Neuron (in vitro differentiated cells): ENCODE measurements around the gene TBC1D9B.

Source experiments
- H2AFZ ChIP-seq: one replicate; pipeline ENCODE4 v1.6.1; 2013; ENCODE audit warnings: low read depth, mild to moderate bottlenecking, inconsistent platforms, low read length, moderate library complexity
- H3K27me3 ChIP-seq: one replicate; pipeline ENCODE4 v1.6.1; 2013; ENCODE audit warnings: low read length; ENCODE audit not compliant: insufficient read depth
- H3K36me3 ChIP-seq: one replicate; pipeline ENCODE4 v1.6.1; 2013; ENCODE audit warnings: low read length; ENCODE audit not compliant: insufficient read depth
- H3K4me1 ChIP-seq: one replicate; pipeline ENCODE4 v1.6.1; 2013; ENCODE audit warnings: low read length; ENCODE audit not compliant: insufficient read depth
- H3K4me3 ChIP-seq: 2 replicates; pipeline ENCODE4 v1.5.1; 2013; ENCODE audit warnings: mild to moderate bottlenecking, low read length, moderate library complexity
- H3K9me3 ChIP-seq: one replicate; pipeline ENCODE4 v1.6.1; 2013; ENCODE audit warnings: low read length

TBC1D9B gene

GRCh38 chr5:179889885-179890284 is 17.8 kb downstream of the TBC1D9B start:
- Histone ChIP-seq H3K4me3 (no peak overlapping the region), H3K9me3 (peaks cover 6% of the 10 kb centered on the region), H3K27me3 (no peaks in the 10 kb centered on the region), H2AFZ (no peak overlapping the region), H3K36me3 (peaks cover 85% of the 10 kb centered on the region), H3K4me1 (no peaks in the 10 kb centered on the region)

GRCh38 chr5:179887802-179888201 is 19.9 kb downstream of the TBC1D9B start:
- Histone ChIP-seq H3K27me3 (no peaks in the 10 kb centered on the region), H3K4me1 (no peaks in the 10 kb centered on the region), H2AFZ (no peak overlapping the region), H3K9me3 (peaks cover 18% of the 10 kb centered on the region), H3K36me3 (peaks cover 83% of the 10 kb centered on the region), H3K4me3 (no peak overlapping the region)

GRCh38 chr5:179887095-179887494 is 20.6 kb downstream of the TBC1D9B start:
- Histone ChIP-seq H3K4me3 (no peak overlapping the region), H3K36me3 (peaks cover 80% of the 10 kb centered on the region), H2AFZ (no peak overlapping the region), H3K9me3 (peaks cover 22% of the 10 kb centered on the region), H3K4me1 (no peaks in the 10 kb centered on the region), H3K27me3 (no peaks in the 10 kb centered on the region)

- peaks cover 22% of the 10 kb centered on the region for H3K9me3 ChIP-seq
- H3K36me3 ChIP-seq, result peaks cover 72% of the 10 kb centered on the region
- no peaks in the 10 kb centered on the region for H3K27me3 ChIP-seq
These were observed 21.3 kb downstream of the TBC1D9B start for GRCh38 chr5:179886190-179886911.

GRCh38 chr5:179885491-179886090 is 22.1 kb downstream of the TBC1D9B start:
- peaks cover 65% of the 10 kb centered on the region for H3K36me3 ChIP-seq
- H3K9me3 ChIP-seq, result peaks cover 22% of the 10 kb centered on the region
- H2AFZ ChIP-seq, result no peak overlapping the region
- no peaks in the 10 kb centered on the region for H3K27me3 ChIP-seq
- no peaks in the 10 kb centered on the region for H3K4me1 ChIP-seq
- H3K4me3 ChIP-seq, result no peak overlapping the region

More at GRCh38 chr5:179886190-179886911, 21.3 kb downstream of the TBC1D9B start:
- H2AFZ ChIP-seq, result no peak overlapping the region
- no peaks in the 10 kb centered on the region for H3K4me1 ChIP-seq
- H3K4me3 ChIP-seq, result no peak overlapping the region

- H3K36me3 ChIP-seq, result peaks cover 63% of the 10 kb centered on the region
- no peaks in the 10 kb centered on the region for H3K4me1 ChIP-seq
- no peak overlapping the region for H2AFZ ChIP-seq
- no peaks in the 10 kb centered on the region for H3K27me3 ChIP-seq
- H3K9me3 ChIP-seq, result peaks cover 22% of the 10 kb centered on the region
- no peak overlapping the region for H3K4me3 ChIP-seq
These were observed 24.5 kb downstream of the TBC1D9B start for GRCh38 chr5:179883163-179883562.

- Histone ChIP-seq H3K9me3 (peaks cover 22% of the 10 kb centered on the region), H3K4me1 (no peaks in the 10 kb centered on the region), H2AFZ (no peak overlapping the region), H3K36me3 (peaks cover 61% of the 10 kb centered on the region), H3K4me3 (no peak overlapping the region), H3K27me3 (no peaks in the 10 kb centered on the region)
These were observed 25.4 kb downstream of the TBC1D9B start for GRCh38 chr5:179882338-179882737.

GRCh38 chr5:179880848-179881590 is 26.7 kb downstream of the TBC1D9B start:
- H3K4me1 ChIP-seq, result no peaks in the 10 kb centered on the region
- H3K4me3 ChIP-seq, result no peak overlapping the region
- no peaks in the 10 kb centered on the region for H3K27me3 ChIP-seq
- peaks cover 62% of the 10 kb centered on the region for H3K36me3 ChIP-seq
- no peak overlapping the region for H2AFZ ChIP-seq
- peaks cover 18% of the 10 kb centered on the region for H3K9me3 ChIP-seq

GRCh38 chr5:179880066-179880650 is 27.5 kb downstream of the TBC1D9B start:
- H3K4me1 ChIP-seq, result no peaks in the 10 kb centered on the region
- H2AFZ ChIP-seq, result no peak overlapping the region
- no peak overlapping the region for H3K4me3 ChIP-seq
- no peaks in the 10 kb centered on the region for H3K27me3 ChIP-seq
- H3K9me3 ChIP-seq, result peaks cover 15% of the 10 kb centered on the region
- peaks cover 64% of the 10 kb centered on the region for H3K36me3 ChIP-seq

GRCh38 chr5:179879690-179880010 is 28.0 kb downstream of the TBC1D9B start:
- Histone ChIP-seq H3K9me3 (peaks cover 15% of the 10 kb centered on the region), H2AFZ (no peak overlapping the region), H3K27me3 (no peaks in the 10 kb centered on the region), H3K4me3 (no peak overlapping the region), H3K4me1 (no peaks in the 10 kb centered on the region), H3K36me3 (peaks cover 66% of the 10 kb centered on the region)

GRCh38 chr5:179879003-179879689 is 28.6 kb downstream of the TBC1D9B start:
- H3K36me3 ChIP-seq, result peaks cover 66% of the 10 kb centered on the region
- H2AFZ ChIP-seq, result no peak overlapping the region
- H3K9me3 ChIP-seq, result peaks cover 11% of the 10 kb centered on the region
- H3K4me1 ChIP-seq, result no peaks in the 10 kb centered on the region
- no peak overlapping the region for H3K4me3 ChIP-seq
- H3K27me3 ChIP-seq, result no peaks in the 10 kb centered on the region

- H3K36me3 ChIP-seq, result peaks cover 66% of the 10 kb centered on the region
- no peak overlapping the region for H2AFZ ChIP-seq
- H3K4me1 ChIP-seq, result no peaks in the 10 kb centered on the region
- H3K27me3 ChIP-seq, result no peaks in the 10 kb centered on the region
- no peak overlapping the region for H3K4me3 ChIP-seq
- H3K9me3 ChIP-seq, result peaks cover 7% of the 10 kb centered on the region
These were observed 29.3 kb downstream of the TBC1D9B start for GRCh38 chr5:179878222-179879002.
